Trophoblast cell (in vitro differentiated cells and primary cell): Measurements from ENCODE around the gene PIP5KL1.
A peak's percentile ranks its signal among the peaks of the same experiment; 100 is the strongest.

Source experiments
- DNase-seq, 2 donors: peaks; one replicate each; pipeline ENCODE4 v3.0.0-alpha.2; 2016
- H2AFZ ChIP-seq: 2 replicates; pipeline ENCODE4 v1.6.1; 2013; ENCODE audit warnings: low read length, moderate library complexity, mild to moderate bottlenecking; ENCODE audit not compliant: insufficient read depth, poor library complexity
- H2AK5ac ChIP-seq: 2 replicates; pipeline ENCODE4 v1.6.1; 2013; ENCODE audit warnings: mild to moderate bottlenecking, low read length
- H2BK120ac ChIP-seq: 2 replicates; pipeline ENCODE4 v1.6.1; 2013; ENCODE audit warnings: low read length, mild to moderate bottlenecking, moderate library complexity; ENCODE audit not compliant: insufficient read depth, poor library complexity
- H2BK12ac ChIP-seq: 2 replicates; pipeline ENCODE4 v1.6.1; 2013; ENCODE audit warnings: mild to moderate bottlenecking, low read length, moderate library complexity
- H2BK5ac ChIP-seq: 2 replicates; pipeline ENCODE4 v1.6.1; 2013; ENCODE audit warnings: low read length, low read depth, moderate library complexity, mild to moderate bottlenecking; ENCODE audit not compliant: poor library complexity
- H3K14ac ChIP-seq: 2 replicates; pipeline ENCODE4 v1.6.1; 2013; ENCODE audit warnings: mild to moderate bottlenecking, low read length
- H3K18ac ChIP-seq: 2 replicates; pipeline ENCODE4 v1.6.1; 2013; ENCODE audit warnings: mild to moderate bottlenecking, low read length
- H3K23ac ChIP-seq: 2 replicates; pipeline ENCODE4 v1.6.1; 2013; ENCODE audit warnings: low read length
- H3K27ac ChIP-seq: 2 replicates; pipeline ENCODE4 v1.5.1; 2013; ENCODE audit warnings: low read depth, mild to moderate bottlenecking, inconsistent platforms, low read length, moderate library complexity
- H3K27me3 ChIP-seq: 2 replicates; pipeline ENCODE4 v1.6.1; 2013; ENCODE audit warnings: inconsistent platforms, mild to moderate bottlenecking, low read length, moderate library complexity; ENCODE audit not compliant: insufficient read depth
- H3K36me3 ChIP-seq, 2 experiments: 1 replicate in 1 of 2; 2 replicates in 1 of 2; pipeline ENCODE4 v1.6.1; 2013; ENCODE audit warnings: low read length in 2 of 2, mild to moderate bottlenecking in 2 of 2, moderate library complexity in 1 of 2; ENCODE audit not compliant: insufficient read depth in 2 of 2, control insufficient read depth in 1 of 2
- H3K4ac ChIP-seq: 2 replicates; pipeline ENCODE4 v1.6.1; 2013; ENCODE audit warnings: low read depth, mild to moderate bottlenecking, low read length, moderate library complexity
- H3K4me1 ChIP-seq, 2 experiments: 1 replicate in 1 of 2; 2 replicates in 1 of 2; pipeline ENCODE4 v1.6.1; 2013; ENCODE audit warnings: low read length in 2 of 2, mild to moderate bottlenecking in 2 of 2, moderate library complexity in 1 of 2; ENCODE audit not compliant: insufficient read depth in 2 of 2, control insufficient read depth in 1 of 2
- H3K4me2 ChIP-seq: 2 replicates; pipeline ENCODE4 v1.6.1; 2013; ENCODE audit warnings: inconsistent platforms, mild to moderate bottlenecking, low read length, moderate library complexity
- H3K4me3 ChIP-seq: 2 replicates; pipeline ENCODE4 v1.5.1; 2013; ENCODE audit warnings: mild to moderate bottlenecking, low read depth, low read length, inconsistent platforms
- H3K79me1 ChIP-seq: one replicate; pipeline ENCODE4 v1.6.1; 2013; ENCODE audit warnings: low read length
- H3K79me2 ChIP-seq: 2 replicates; pipeline ENCODE4 v1.6.1; 2013; ENCODE audit warnings: low read length, mild to moderate bottlenecking; ENCODE audit not compliant: control insufficient read depth, insufficient read depth, poor library complexity
- H3K9ac ChIP-seq: 2 replicates; pipeline ENCODE4 v1.6.1; 2013; ENCODE audit warnings: mild to moderate bottlenecking, low read length
- H3K9me3 ChIP-seq: 2 replicates; pipeline ENCODE4 v1.6.1; 2013; ENCODE audit warnings: low read depth, mild to moderate bottlenecking, control low read depth, inconsistent platforms, low read length; ENCODE audit not compliant: insufficient read depth
- H4K12ac ChIP-seq: 2 replicates; pipeline ENCODE4 v1.6.1; 2013; ENCODE audit warnings: low read depth, mild to moderate bottlenecking, low read length, moderate library complexity
- H4K8ac ChIP-seq: 2 replicates; pipeline ENCODE4 v1.6.1; 2013; ENCODE audit warnings: low read depth, mild to moderate bottlenecking, low read length, moderate library complexity
- H4K91ac ChIP-seq: one replicate; pipeline ENCODE4 v1.6.1; 2013; ENCODE audit warnings: low read depth, mild to moderate bottlenecking, low read length, moderate library complexity
- WGBS: extraction: QIAGEN DNeasy Blood & Tissue Kit; methylation state at CpG from one replicate; pipeline ENCODE4 v1.1.7; 2013; ENCODE audit warnings: missing lambda C conversion rate; ENCODE audit not compliant: insufficient read length, insufficient coverage; ENCODE audit errors: extremely low coverage; 5-methylcytosine and 5-hydroxymethylcytosine counted together

PIP5KL1 gene

GRCh38 chr9:127971357-127972235, 41.0 kb upstream of the PIP5KL1 start:
- Histone ChIP-seq H3K9me3 (peaks cover 2% of the 10 kb centered on the region), H3K4me3 (no peak overlapping the region), H3K27ac (no peak overlapping the region), H3K4me2 (no peak overlapping the region), H3K79me1 (peaks cover 6% of the 10 kb centered on the region), H3K79me2 (peaks cover 70% of the 10 kb centered on the region), H3K23ac (no peak overlapping the region), H3K14ac (peak overlapping the region; percentile 25), H3K4ac (peak overlapping the region; percentile 96), H2AFZ (no peak overlapping the region), H3K18ac (peak overlapping the region; percentile 26), H3K9ac (no peak overlapping the region), H4K12ac (no peak overlapping the region), H2AK5ac (peak overlapping the region; percentile 16), H2BK12ac (peak overlapping the region; percentile 17), H2BK120ac (no peak overlapping the region), H3K27me3 (no peaks in the 10 kb centered on the region), H3K4me1 (peaks cover 51 to 75% of the 10 kb centered on the region in 2 experiments), H3K36me3 (peaks cover 2 to 9% of the 10 kb centered on the region in 2 experiments), H4K8ac (no peak overlapping the region), H2BK5ac (no peak overlapping the region), H4K91ac (peak overlapping the region; percentile 21)
- no peak for DNase-seq
- no CpG with 5 or more reads among the region's 20 CpGs for WGBS

GRCh38 chr9:127970401-127971313, 40.1 kb upstream of the PIP5KL1 start:
- no CpG with 5 or more reads among the region's 16 CpGs for whole genome bisulfite sequencing
- Histone ChIP-seq H3K23ac (no peak overlapping the region), H2AFZ (no peak overlapping the region), H4K12ac (no peak overlapping the region), H3K79me1 (peaks cover 12% of the 10 kb centered on the region), H2AK5ac (no peak overlapping the region), H2BK12ac (no peak overlapping the region), H3K4ac (peak overlapping the region; percentile 44), H3K27ac (no peak overlapping the region), H3K9ac (no peak overlapping the region), H3K36me3 (peaks cover 2 to 6% of the 10 kb centered on the region in 2 experiments), H2BK120ac (no peak overlapping the region), H2BK5ac (no peak overlapping the region), H3K4me1 (peaks cover 52 to 82% of the 10 kb centered on the region in 2 experiments), H3K79me2 (peaks cover 69% of the 10 kb centered on the region), H3K4me2 (no peak overlapping the region), H3K4me3 (no peak overlapping the region), H3K18ac (peak overlapping the region; percentile 11), H3K9me3 (peaks cover 2% of the 10 kb centered on the region), H3K27me3 (no peaks in the 10 kb centered on the region), H4K91ac (no peak overlapping the region), H3K14ac (peak overlapping the region; percentile 26), H4K8ac (no peak overlapping the region)
- peak in 1 of 2 donors; percentile 23 for DNase-seq

- Histone ChIP-seq H3K4me3 (no peak overlapping the region), H3K79me1 (peaks cover 16% of the 10 kb centered on the region), H3K27me3 (no peaks in the 10 kb centered on the region), H4K91ac (no peak overlapping the region), H3K23ac (no peak overlapping the region), H2BK12ac (peak overlapping the region; percentile 21), H2BK120ac (no peak overlapping the region), H3K27ac (no peak overlapping the region), H3K18ac (peak overlapping the region; percentile 62), H3K4me1 (peaks cover 58 to 79% of the 10 kb centered on the region in 2 experiments), H3K36me3 (peaks cover 2 to 3% of the 10 kb centered on the region in 2 experiments), H3K79me2 (peaks cover 60% of the 10 kb centered on the region), H3K4ac (peak overlapping the region; percentile 3), H4K12ac (no peak overlapping the region), H2AFZ (no peak overlapping the region), H3K14ac (no peak overlapping the region), H4K8ac (no peak overlapping the region), H3K9ac (no peak overlapping the region), H2AK5ac (peak overlapping the region; percentile 26), H2BK5ac (no peak overlapping the region), H3K4me2 (no peak overlapping the region), H3K9me3 (no peaks in the 10 kb centered on the region)
- WGBS: no CpG with 5 or more reads among the region's 10 CpGs
- DNase-seq: peak; percentile 76 to 79
These were observed 38.3 kb upstream of the PIP5KL1 start for GRCh38 chr9:127968700-127969383.

GRCh38 chr9:127968042-127968441, 37.5 kb upstream of the PIP5KL1 start:
- Histone ChIP-seq H2BK120ac (no peak overlapping the region), H3K23ac (no peak overlapping the region), H4K91ac (no peak overlapping the region), H3K27me3 (no peaks in the 10 kb centered on the region), H3K9ac (no peak overlapping the region), H3K79me2 (peaks cover 56% of the 10 kb centered on the region), H3K27ac (no peak overlapping the region), H2BK12ac (no peak overlapping the region), H4K12ac (no peak overlapping the region), H4K8ac (no peak overlapping the region), H3K4ac (peak overlapping the region; percentile 9), H3K14ac (no peak overlapping the region), H3K4me3 (no peak overlapping the region), H2AFZ (no peak overlapping the region), H3K4me2 (no peak overlapping the region), H3K79me1 (peaks cover 16% of the 10 kb centered on the region), H3K36me3 (peaks cover 2 to 3% of the 10 kb centered on the region in 2 experiments), H3K9me3 (no peaks in the 10 kb centered on the region), H2BK5ac (no peak overlapping the region), H3K18ac (no peak overlapping the region), H2AK5ac (no peak overlapping the region), H3K4me1 (peaks cover 58 to 79% of the 10 kb centered on the region in 2 experiments)
- peak; percentile 83 to 84 for DNase-seq
- WGBS: no CpG with 5 or more reads among the region's 3 CpGs
